H9 (cell line): ENCODE results near the gene DSCAM. TPM values are rescaled to one million over a fixed set of nuclear protein-coding genes. Genes with fewer than 3 reads are reported as not detected.

Source experiments
- DNase-seq: peaks from one replicate; pipeline ENCODE4 v3.0.0-alpha.2; 2017
- H2AFZ ChIP-seq: one replicate; pipeline ENCODE4 v1.6.1; 2013; ENCODE audit warnings: mild to moderate bottlenecking, low read length, control low read depth, moderate library complexity
- H2AK5ac ChIP-seq: 2 replicates; pipeline ENCODE4 v1.6.1; 2013; ENCODE audit warnings: low read length, control low read depth, mixed read lengths; ENCODE audit not compliant: insufficient read length
- H2BK120ac ChIP-seq: one replicate; pipeline ENCODE4 v1.6.1; 2013; ENCODE audit warnings: low read depth, mild to moderate bottlenecking, low read length, control low read depth, inconsistent platforms; ENCODE audit not compliant: poor library complexity, severe bottlenecking
- H2BK12ac ChIP-seq: 2 replicates; pipeline ENCODE4 v1.6.1; 2013; ENCODE audit warnings: low read length, control low read depth, mixed read lengths, low read depth; ENCODE audit not compliant: insufficient read length
- H2BK15ac ChIP-seq: 2 replicates; pipeline ENCODE4 v1.6.1; 2013; ENCODE audit warnings: low read depth, low read length, control low read depth
- H2BK20ac ChIP-seq: one replicate; pipeline ENCODE4 v1.6.1; 2013; ENCODE audit warnings: low read depth, mild to moderate bottlenecking, low read length, control low read depth, inconsistent platforms; ENCODE audit not compliant: poor library complexity, severe bottlenecking
- H2BK5ac ChIP-seq: 2 replicates; pipeline ENCODE4 v1.6.1; 2013; ENCODE audit warnings: low read length, control low read depth, mixed read lengths; ENCODE audit not compliant: insufficient read length
- H3K14ac ChIP-seq: 2 replicates; pipeline ENCODE4 v1.6.1; 2013; ENCODE audit warnings: low read length, control low read depth; ENCODE audit not compliant: insufficient read depth
- H3K18ac ChIP-seq: 2 replicates; pipeline ENCODE4 v1.6.1; 2013; ENCODE audit warnings: low read depth, mild to moderate bottlenecking, mixed read lengths, low read length, control low read depth; ENCODE audit not compliant: insufficient read length
- H3K23ac ChIP-seq: 2 replicates; pipeline ENCODE4 v1.6.1; 2013; ENCODE audit warnings: low read length, control low read depth, mixed read lengths, low read depth; ENCODE audit not compliant: insufficient read length
- H3K23me2 ChIP-seq: 2 replicates; pipeline ENCODE4 v1.6.1; 2013; ENCODE audit warnings: low read depth, mild to moderate bottlenecking, mixed read lengths, low read length, control low read depth; ENCODE audit not compliant: insufficient read length, poor library complexity, severe bottlenecking
- H3K27ac ChIP-seq: 2 replicates; pipeline ENCODE4 v1.5.1; 2013; ENCODE audit warnings: low read length, control low read depth, mixed read lengths, low read depth; ENCODE audit not compliant: insufficient read length
- H3K27me3 ChIP-seq: 2 replicates; pipeline ENCODE4 v1.6.1; 2013; ENCODE audit warnings: low read length, control low read depth, inconsistent platforms; ENCODE audit not compliant: insufficient read depth
- H3K4ac ChIP-seq: 2 replicates; pipeline ENCODE4 v1.6.1; 2013; ENCODE audit warnings: low read depth, mild to moderate bottlenecking, control low read depth, inconsistent platforms, low read length, moderate library complexity
- H3K4me1 ChIP-seq: 2 replicates; pipeline ENCODE4 v1.6.1; 2013; ENCODE audit warnings: low read length, control low read depth, inconsistent platforms; ENCODE audit not compliant: insufficient read depth
- H3K4me2 ChIP-seq: 2 replicates; pipeline ENCODE4 v1.6.1; 2013; ENCODE audit warnings: low read length, control low read depth, mixed read lengths; ENCODE audit not compliant: insufficient read length, insufficient read depth
- H3K56ac ChIP-seq: 2 replicates; pipeline ENCODE4 v1.6.1; 2013; ENCODE audit warnings: low read depth, mild to moderate bottlenecking, mixed read lengths, low read length, control low read depth; ENCODE audit not compliant: insufficient read length
- H3K79me1 ChIP-seq: 2 replicates; pipeline ENCODE4 v1.6.1; 2013; ENCODE audit warnings: low read depth, mild to moderate bottlenecking, moderate library complexity, low read length, control low read depth, inconsistent platforms; ENCODE audit not compliant: insufficient read depth, poor library complexity, severe bottlenecking
- H3K79me2 ChIP-seq: 2 replicates; pipeline ENCODE4 v1.6.1; 2013; ENCODE audit warnings: low read length, control low read depth, inconsistent platforms; ENCODE audit not compliant: insufficient read depth
- H3K9ac ChIP-seq: 2 replicates; pipeline ENCODE4 v1.6.1; 2013; ENCODE audit warnings: low read length, control low read depth, mixed read lengths; ENCODE audit not compliant: insufficient read length; ENCODE audit errors: extremely low read depth
- H3K9me3 ChIP-seq: one replicate; pipeline ENCODE4 v1.6.1; 2013; ENCODE audit warnings: low read depth, low read length, inconsistent platforms; ENCODE audit not compliant: control insufficient read depth
- H3T11ph ChIP-seq: one replicate; pipeline ENCODE4 v1.6.1; 2013; ENCODE audit warnings: mild to moderate bottlenecking, low read length, control low read depth, inconsistent platforms
- H4K20me1 ChIP-seq: one replicate; pipeline ENCODE4 v1.6.1; 2013; ENCODE audit not compliant: control insufficient read depth, insufficient read length, insufficient read depth
- H4K5ac ChIP-seq: 2 replicates; pipeline ENCODE4 v1.6.1; 2013; ENCODE audit warnings: low read depth, mild to moderate bottlenecking, mixed read lengths, low read length, control low read depth; ENCODE audit not compliant: insufficient read length
- H4K8ac ChIP-seq: replicated peaks from 2 replicates; pipeline ENCODE4 v1.6.1; 2013; ENCODE audit warnings: low read length, control low read depth, mixed read lengths, low read depth; ENCODE audit not compliant: insufficient read length
- H4K91ac ChIP-seq: 2 replicates; pipeline ENCODE4 v1.6.1; 2013; ENCODE audit warnings: low read depth, mild to moderate bottlenecking, moderate library complexity, mixed read lengths, low read length, control low read depth; ENCODE audit not compliant: insufficient read length
- H3K27ac Mint-ChIP-seq, 3 experiments: 2 replicates in 2 of 3; 3 replicates in 1 of 3; pipeline ENCODE4 v1.8.0; 2020 to 2021; ENCODE audit warnings: mixed read lengths in 3 of 3, mild to moderate bottlenecking in 1 of 3, moderate library complexity in 1 of 3
- H3K27me3 Mint-ChIP-seq: 2 replicates; pipeline ENCODE4 v1.8.0; 2021; ENCODE audit warnings: low read depth, mild to moderate bottlenecking, moderate library complexity, mixed read lengths
- H3K36me3 Mint-ChIP-seq, 3 experiments: 2 replicates in 2 of 3; 3 replicates in 1 of 3; pipeline ENCODE4 v1.8.0; 2020 to 2021; ENCODE audit warnings: low read depth in 3 of 3, mixed read lengths in 3 of 3; ENCODE audit not compliant: insufficient read depth in 1 of 3
- H3K4me1 Mint-ChIP-seq, 2 experiments: 2 replicates each; pipeline ENCODE4 v1.8.0; 2020; ENCODE audit warnings: mixed read lengths in 2 of 2
- H3K4me3 Mint-ChIP-seq, 2 experiments: 2 replicates in 1 of 2; 3 replicates in 1 of 2; pipeline ENCODE4 v1.8.0; 2020 to 2021; ENCODE audit warnings: mild to moderate bottlenecking in 2 of 2, mixed read lengths in 2 of 2, moderate library complexity in 1 of 2
- H3K9me3 Mint-ChIP-seq, 2 experiments: 2 replicates in 1 of 2; 3 replicates in 1 of 2; pipeline ENCODE4 v1.8.0; 2020; ENCODE audit warnings: mild to moderate bottlenecking in 2 of 2, mixed read lengths in 2 of 2, moderate library complexity in 1 of 2
- CTCF ChIP-seq: fragments of 200-600 bp; sonication (generic); conservative IDR thresholded peaks from 3 replicates; pipeline ENCODE4 v1.8.0; 2021; ENCODE audit warnings: antibody characterized with exemption, mild to moderate bottlenecking
- WGBS: extraction: QIAGEN DNeasy Blood & Tissue Kit; methylation state at CpG from one replicate; pipeline ENCODE4 v1.1.7; 2013; ENCODE audit warnings: missing lambda C conversion rate, low lambda C conversion rate, mixed read lengths; ENCODE audit not compliant: insufficient read length; ENCODE audit errors: extremely low coverage; 5-methylcytosine and 5-hydroxymethylcytosine counted together
- total RNA-seq: library from RNA; stranded (reverse); gene quantifications from 2 replicates; pipeline ENCODE4 v1.2.1, GENCODE V29; 2021

The DSCAM gene
- total RNA-seq, 1 experiment from 2014 or later, result 0.17 TPM

DNA sequence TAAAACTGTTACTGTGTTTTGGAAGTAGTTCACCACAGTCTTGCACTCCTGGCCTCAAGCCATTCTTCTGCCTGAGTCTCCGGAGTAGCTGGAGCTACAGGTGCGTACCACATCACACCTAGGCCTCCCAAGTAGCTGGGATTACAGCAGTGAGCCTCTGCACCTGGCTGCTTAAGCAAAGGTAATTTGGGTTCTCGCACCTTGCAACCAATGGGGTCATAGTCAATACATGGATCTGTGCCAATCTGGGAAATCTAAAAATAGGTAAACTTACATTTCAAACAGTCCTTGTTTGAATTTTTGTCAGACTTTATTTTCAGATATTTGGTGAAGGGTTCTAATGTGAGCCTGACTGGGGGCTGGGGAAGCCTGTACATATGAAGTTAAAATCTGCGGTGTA lies 513.2 kb downstream of the DSCAM start:
- peaks cover 0 to 3% of the 10 kb centered on the region in 2 experiments; a peak in 2 of 5 replicates for H3K9me3 Mint-ChIP-seq
- TF ChIP-seq CTCF, result no peak
- no peak overlapping the region for H2AK5ac ChIP-seq

More for the DNA sequence above, 513.2 kb downstream of the DSCAM start:
- Histone ChIP-seq H4K91ac (no peak overlapping the region), H2BK12ac (no peak overlapping the region), H3K9ac (no peak overlapping the region), H3K79me2 (no peaks in the 10 kb centered on the region), H4K5ac (no peak overlapping the region), H3K56ac (no peak overlapping the region), H2BK120ac (no peak overlapping the region), H4K20me1 (no peaks in the 10 kb centered on the region), H3K27ac (no peak overlapping the region), H3K4ac (no peak overlapping the region), H4K8ac (no peak overlapping the region), H3K23me2 (no peaks in the 10 kb centered on the region), H3K27me3 (peaks cover 2% of the 10 kb centered on the region; the same call in 1 of the 2 replicates), H3K4me2 (no peak overlapping the region), H3K79me1 (no peaks in the 10 kb centered on the region), H2BK20ac (no peak overlapping the region), H3T11ph (no peak overlapping the region), H3K23ac (no peak overlapping the region), H3K4me1 (no peaks in the 10 kb centered on the region), H2BK5ac (no peak overlapping the region), H2BK15ac (no peak overlapping the region), H3K14ac (no peak overlapping the region), H3K18ac (no peak overlapping the region), H2AFZ (no peak overlapping the region), H3K9me3 (no peaks in the 10 kb centered on the region)
- no peak overlapping the region for H3K4me3 Mint-ChIP-seq
- DNase-seq, result no peak
- peaks cover 40% of the 10 kb centered on the region for H3K27me3 Mint-ChIP-seq
- no peak overlapping the region for H3K27ac Mint-ChIP-seq
- H3K36me3 Mint-ChIP-seq, result no peaks in the 10 kb centered on the region; a peak in 2 of 7 replicates
- peaks cover 30 to 32% of the 10 kb centered on the region in 2 experiments for H3K4me1 Mint-ChIP-seq
- no CpG with 5 or more reads among the region's 4 CpGs for WGBS
